Neural cell (in vitro differentiated cells): Measurements from ENCODE around the gene GTPBP1. TPM values are rescaled to one million over a fixed set of nuclear protein-coding genes. Genes with fewer than 3 reads are reported as not detected.

Experiments used
- H2AFZ ChIP-seq: fragments of 200-600, 300-800 bp; sonication (generic), shearing (Covaris generic); 2 replicates; pipeline ENCODE4 v1.6.0; 2014; ENCODE audit warnings: low read depth, mild to moderate bottlenecking, antibody characterized with exemption, low read length, moderate library complexity
- H3F3A ChIP-seq: fragments of 200-600 bp; shearing (Covaris generic); 2 replicates; pipeline ENCODE4 v1.6.1; 2016; ENCODE audit warnings: mild to moderate bottlenecking, moderate library complexity, mixed read lengths, antibody characterized with exemption, low read length; ENCODE audit not compliant: insufficient read depth, poor library complexity, severe bottlenecking
- H3K27ac ChIP-seq: fragments of 200-600, 300-800 bp; sonication (generic), shearing (Covaris generic); 2 replicates; pipeline ENCODE4 v1.5.1; 2014; ENCODE audit warnings: mild to moderate bottlenecking, low read length, moderate library complexity
- H3K27me3 ChIP-seq: fragments of 300-800, 200-600 bp; sonication (generic), shearing (Covaris generic); 2 replicates; pipeline ENCODE4 v1.6.0; 2014; ENCODE audit warnings: mild to moderate bottlenecking, low read depth, low read length, moderate library complexity; ENCODE audit not compliant: insufficient read depth
- H3K36me3 ChIP-seq: fragments of 300-800, 200-600 bp; sonication (generic), shearing (Covaris generic); 2 replicates; pipeline ENCODE4 v1.5.1; 2014; ENCODE audit warnings: mild to moderate bottlenecking, antibody characterized with exemption, low read length, moderate library complexity; ENCODE audit not compliant: insufficient read depth
- H3K4me2 ChIP-seq: fragments of 300-800, 200-600 bp; sonication (generic), shearing (Covaris generic); 2 replicates; pipeline ENCODE4 v1.6.0; 2014; ENCODE audit warnings: mild to moderate bottlenecking, low read length
- H3K4me3 ChIP-seq: fragments of 300-800, 200-600 bp; sonication (generic), shearing (Covaris generic); 2 replicates; pipeline ENCODE4 v1.5.1; 2014; ENCODE audit warnings: mild to moderate bottlenecking, low read length, moderate library complexity
- H3K79me2 ChIP-seq: fragments of 200-600 bp; shearing (Covaris generic); replicated peaks from 2 replicates; pipeline ENCODE4 v1.6.0; 2014; ENCODE audit warnings: mild to moderate bottlenecking, low read length, moderate library complexity; ENCODE audit not compliant: insufficient read depth
- H3K9ac ChIP-seq: fragments of 300-800, 200-600 bp; sonication (generic), shearing (Covaris generic); 2 replicates; pipeline ENCODE4 v1.6.1; 2016; ENCODE audit warnings: mild to moderate bottlenecking, low read length, mixed read lengths
- H3K9me2 ChIP-seq: fragments of 200-600 bp; shearing (Covaris generic); 2 replicates; pipeline ENCODE4 v1.6.1; 2016; ENCODE audit warnings: mild to moderate bottlenecking, low read length, mixed read lengths; ENCODE audit not compliant: insufficient read depth
- H3K9me3 ChIP-seq: fragments of 200-600, 300-800 bp; sonication (generic), shearing (Covaris generic); 2 replicates; pipeline ENCODE4 v1.6.1; 2016; ENCODE audit warnings: mild to moderate bottlenecking, mixed run types, low read length, moderate library complexity, mixed read lengths
- H4K20me1 ChIP-seq: fragments of 200-600 bp; shearing (Covaris generic); 2 replicates; pipeline ENCODE4 v1.6.1; 2016; ENCODE audit warnings: mild to moderate bottlenecking, mixed run types; ENCODE audit not compliant: insufficient read depth
- EP300 ChIP-seq: fragments of 450-650 bp; conservative IDR thresholded peaks from 2 replicates; pipeline ENCODE4 v1.6.1; 2014; ENCODE audit warnings: antibody characterized with exemption, mild to moderate bottlenecking, moderate library complexity; ENCODE audit not compliant: poor library complexity, severe bottlenecking
- EZH2 ChIP-seq: fragments of 200-600, 300-800 bp; shearing (Covaris generic), sonication (generic); IDR thresholded peaks from 2 replicates; pipeline ENCODE4 v1.6.1; 2014; ENCODE audit warnings: antibody characterized with exemption, low read length, borderline replicate concordance, mild to moderate bottlenecking; ENCODE audit not compliant: insufficient read depth, poor library complexity, severe bottlenecking
- MXI1 ChIP-seq: fragments of 450-650 bp; conservative IDR thresholded peaks from 2 replicates; pipeline ENCODE4 v1.6.1; 2014; ENCODE audit warnings: antibody characterized with exemption, mild to moderate bottlenecking; ENCODE audit not compliant: poor library complexity, severe bottlenecking
- POLR2AphosphoS5 ChIP-seq: IDR thresholded peaks from 2 replicates; pipeline ENCODE4 v1.6.1; 2012
- RAD21 ChIP-seq: fragments of 450-650 bp; conservative IDR thresholded peaks from 2 replicates; pipeline ENCODE4 v1.6.1; 2014; ENCODE audit warnings: antibody characterized with exemption, mild to moderate bottlenecking, moderate library complexity
- REST ChIP-seq: IDR thresholded peaks from 2 replicates; pipeline ENCODE4 v1.6.1; 2012; ENCODE audit warnings: borderline replicate concordance
- SMC3 ChIP-seq: fragments of 450-650 bp; conservative IDR thresholded peaks from 2 replicates; pipeline ENCODE4 v1.6.1; 2014; ENCODE audit warnings: antibody characterized with exemption, mild to moderate bottlenecking, moderate library complexity; ENCODE audit not compliant: poor library complexity
- TAF1 ChIP-seq: IDR thresholded peaks from 2 replicates; pipeline ENCODE4 v1.6.1; 2012; ENCODE audit warnings: low read depth
- polyA plus RNA-seq: library from polyadenylated mRNA; depleted of rRNA; stranded (reverse); fragments of >200 nt; gene quantifications from 2 replicates; pipeline ENCODE4 v1.2.3, GENCODE V29; 2014
- TF ChIP-seq, protein P1 (sequence below): fragments of 450-650 bp; IDR thresholded peaks from 2 replicates; pipeline ENCODE4 v1.5.1; 2014; ENCODE audit warnings: antibody characterized with exemption, mild to moderate bottlenecking, moderate library complexity; ENCODE audit not compliant: poor library complexity, severe bottlenecking

GTPBP1 gene
- polyA plus RNA-seq, 1 donor from 2014 or later, result 31.9 TPM

DNA sequence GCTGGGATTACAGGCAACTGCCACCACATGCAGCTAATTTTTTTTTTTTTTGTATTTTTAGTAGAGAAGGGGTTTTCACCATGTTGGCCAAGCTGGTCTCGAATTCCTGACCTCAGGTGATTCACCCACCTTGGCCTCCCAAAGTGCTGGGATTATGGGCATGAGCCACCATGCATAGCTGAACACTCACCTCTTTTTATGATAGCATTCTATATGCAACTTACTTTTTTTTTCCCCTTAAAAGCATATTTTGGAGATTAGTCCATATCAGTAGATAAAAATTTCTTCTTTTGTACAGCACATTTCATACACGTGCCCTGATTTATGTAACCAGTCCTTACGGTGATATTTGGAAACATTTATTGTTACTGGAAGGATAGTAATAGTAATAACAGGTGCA, 14.6 kb downstream of the GTPBP1 start:
- Histone ChIP-seq H3K9ac (no peak overlapping the region), H2AFZ (no peak overlapping the region), H3K27me3 (no peaks in the 10 kb centered on the region), H3K36me3 (no peaks in the 10 kb centered on the region), H3K79me2 (no peaks in the 10 kb centered on the region), H3K4me2 (no peak overlapping the region), H3K27ac (no peak overlapping the region), H3K4me3 (no peak overlapping the region), H4K20me1 (no peaks in the 10 kb centered on the region), H3F3A (no peaks in the 10 kb centered on the region), H3K9me3 (no peaks in the 10 kb centered on the region), H3K9me2 (no peaks in the 10 kb centered on the region)
- TF ChIP-seq TAF1 (no peak), RAD21 (no peak), POLR2AphosphoS5 (no peak), EP300 (no peak)

GRCh38 chr22:38721551-38721950, 15.8 kb downstream of the GTPBP1 start:
- no peak overlapping the region for H2AFZ ChIP-seq
- H3K36me3 ChIP-seq, result no peaks in the 10 kb centered on the region
- TF ChIP-seq, protein P1, sequence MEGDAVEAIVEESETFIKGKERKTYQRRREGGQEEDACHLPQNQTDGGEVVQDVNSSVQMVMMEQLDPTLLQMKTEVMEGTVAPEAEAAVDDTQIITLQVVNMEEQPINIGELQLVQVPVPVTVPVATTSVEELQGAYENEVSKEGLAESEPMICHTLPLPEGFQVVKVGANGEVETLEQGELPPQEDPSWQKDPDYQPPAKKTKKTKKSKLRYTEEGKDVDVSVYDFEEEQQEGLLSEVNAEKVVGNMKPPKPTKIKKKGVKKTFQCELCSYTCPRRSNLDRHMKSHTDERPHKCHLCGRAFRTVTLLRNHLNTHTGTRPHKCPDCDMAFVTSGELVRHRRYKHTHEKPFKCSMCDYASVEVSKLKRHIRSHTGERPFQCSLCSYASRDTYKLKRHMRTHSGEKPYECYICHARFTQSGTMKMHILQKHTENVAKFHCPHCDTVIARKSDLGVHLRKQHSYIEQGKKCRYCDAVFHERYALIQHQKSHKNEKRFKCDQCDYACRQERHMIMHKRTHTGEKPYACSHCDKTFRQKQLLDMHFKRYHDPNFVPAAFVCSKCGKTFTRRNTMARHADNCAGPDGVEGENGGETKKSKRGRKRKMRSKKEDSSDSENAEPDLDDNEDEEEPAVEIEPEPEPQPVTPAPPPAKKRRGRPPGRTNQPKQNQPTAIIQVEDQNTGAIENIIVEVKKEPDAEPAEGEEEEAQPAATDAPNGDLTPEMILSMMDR, result no peak
- TF ChIP-seq EP300, result no peak
- no peak for TF ChIP-seq SMC3
- TF ChIP-seq RAD21, result no peak

DNA sequence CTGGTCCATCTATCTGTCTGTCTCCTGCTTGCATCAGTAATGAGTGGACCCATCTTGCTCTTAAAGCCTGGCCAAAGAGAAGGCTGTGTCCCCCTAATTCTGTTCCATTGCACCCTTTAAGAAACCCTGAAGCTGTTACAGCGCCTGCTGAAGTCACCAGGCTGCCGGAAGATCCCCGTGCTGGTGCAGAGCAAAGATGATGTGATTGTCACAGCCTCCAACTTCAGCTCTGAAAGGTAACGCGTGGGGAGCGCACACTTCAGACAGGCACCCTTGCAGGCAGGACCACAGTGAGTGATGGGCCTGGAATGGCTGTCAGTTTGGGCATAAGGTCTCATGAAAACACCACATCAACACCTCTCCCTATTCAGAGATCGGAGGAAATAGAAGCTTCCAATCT, 18.4 kb downstream of the GTPBP1 start:
- no peaks in the 10 kb centered on the region for H4K20me1 ChIP-seq
- H3K27me3 ChIP-seq, result no peaks in the 10 kb centered on the region
- no peak for TF ChIP-seq POLR2AphosphoS5
- TF ChIP-seq TAF1, result no peak
- no peak for TF ChIP-seq SMC3
- no peak for TF ChIP-seq EP300
- no peak for TF ChIP-seq REST
- TF ChIP-seq, protein P1, result no peak
- no peak for TF ChIP-seq RAD21
- no peak for TF ChIP-seq MXI1
- TF ChIP-seq EZH2, result no peak
- no peak overlapping the region for H2AFZ ChIP-seq
- no peaks in the 10 kb centered on the region for H3F3A ChIP-seq
- H3K4me2 ChIP-seq, result no peak overlapping the region
- H3K9me3 ChIP-seq, result no peaks in the 10 kb centered on the region
- H3K79me2 ChIP-seq, result no peaks in the 10 kb centered on the region
- no peaks in the 10 kb centered on the region for H3K36me3 ChIP-seq
- H3K4me3 ChIP-seq, result no peak overlapping the region
- H3K27ac ChIP-seq, result no peak overlapping the region
- no peaks in the 10 kb centered on the region for H3K9me2 ChIP-seq
- no peak overlapping the region for H3K9ac ChIP-seq

More at GRCh38 chr22:38721551-38721950, 15.8 kb downstream of the GTPBP1 start:
- Histone ChIP-seq H3K9me3 (no peaks in the 10 kb centered on the region), H3K27ac (no peak overlapping the region), H3K4me2 (no peak overlapping the region), H3K4me3 (no peak overlapping the region), H4K20me1 (no peaks in the 10 kb centered on the region), H3K79me2 (no peaks in the 10 kb centered on the region), H3K27me3 (no peaks in the 10 kb centered on the region), H3K9ac (no peak overlapping the region), H3F3A (no peaks in the 10 kb centered on the region), H3K9me2 (no peaks in the 10 kb centered on the region)
